HepG2 (cell line): ENCODE data around the gene ESR1. TPM values are rescaled to one million over a fixed set of nuclear protein-coding genes. Genes with fewer than 3 reads are reported as not detected.

ENCODE experiments used
- ATAC-seq: fragments of 200-7000 bp; cut with Tn5 transposase; 3 replicates; pipeline ENCODE4 v1.9.1; 2020; ENCODE audit warnings: mild to moderate bottlenecking, moderate library complexity
- BruUV-seq: library from RNA; stranded (reverse); fragments of 400-500 nt; replicated peaks from 2 replicates; lab custom pipeline; 2021; lab: Mats Ljungman, UMichigan
- CTCF ChIA-PET: fragments of 300-600 bp; formaldehyde crosslinking; extraction: SDS; loops from one replicate; lab custom pipeline; 2021; ENCODE audit warnings: low total read pairs, inconsistent platforms, low intra/inter-chr PET ratio; lab: Yijun Ruan, JAX
- POLR2A ChIA-PET: fragments of 350-600 bp; sonication (Branson Sonifier 250); formaldehyde crosslinking; loops from one replicate; lab custom pipeline; 2020; ENCODE audit warnings: antibody characterized with exemption, inconsistent platforms; lab: Yijun Ruan, JAX
- DNase-seq: peaks from one replicate; pipeline ENCODE4 v3.0.0-alpha.2; 2015; ENCODE audit warnings: low spot score
- FAIRE-seq: peaks from 3 replicates; lab custom pipeline; 2011; peaks lifted over from hg19 to GRCh38; lab: Jason Lieb, UNC
- H2AFZ ChIP-seq: one replicate; pipeline ENCODE4 v1.6.1; 2011; ENCODE audit warnings: low read length, inconsistent platforms
- H3K27ac ChIP-seq: fragments of 300-600 bp; 3 replicates; pipeline ENCODE4 v1.8.0; 2011; ENCODE audit warnings: mixed run types, mild to moderate bottlenecking, mixed read lengths, low read length, inconsistent platforms; ENCODE audit not compliant: insufficient read depth; ENCODE audit errors: extremely low read length
- H3K27me3 ChIP-seq, 2 experiments: fragments of 200-600 bp in 1 of 2; 2 replicates in 1 of 2; 3 replicates in 1 of 2; pipeline versions ENCODE4 v1.6.0 to v1.8.0; 2011; ENCODE audit warnings: low read length in 2 of 2, mild to moderate bottlenecking in 2 of 2, moderate library complexity in 2 of 2, inconsistent platforms in 1 of 2; ENCODE audit not compliant: insufficient read depth in 2 of 2, control insufficient read depth in 1 of 2
- H3K36me3 ChIP-seq, 2 experiments: fragments of 200-600 bp in 1 of 2; replicated peaks in 1 of 2; 2 replicates in 1 of 2; 3 replicates in 1 of 2; pipeline versions ENCODE4 v1.5.1 to v1.8.0; 2011; ENCODE audit warnings: low read length in 2 of 2, inconsistent platforms in 1 of 2; ENCODE audit not compliant: insufficient read depth in 2 of 2, control insufficient read depth in 1 of 2
- H3K4me1 ChIP-seq: 2 replicates; pipeline ENCODE4 v1.5.1; 2012; ENCODE audit warnings: low read length, inconsistent platforms; ENCODE audit not compliant: insufficient read depth
- H3K4me2 ChIP-seq: 2 replicates; pipeline ENCODE4 v1.6.0; 2011; ENCODE audit warnings: low read depth, low read length, inconsistent platforms
- H3K4me3 ChIP-seq, 3 experiments: fragments of 200-600 bp in 1 of 3; sonication (generic), shearing (Covaris generic) in 1 of 3; replicated peaks in 1 of 3; 2 replicates each; pipeline ENCODE4 v1.5.1; 2011 to 2016; ENCODE audit warnings: low read length in 3 of 3, inconsistent platforms in 2 of 3, low read depth in 2 of 3, mild to moderate bottlenecking in 2 of 3, control low read depth in 1 of 3, mixed read lengths in 1 of 3; ENCODE audit not compliant: insufficient read depth in 1 of 3
- H3K79me2 ChIP-seq: one replicate; pipeline ENCODE4 v1.6.1; 2011; ENCODE audit warnings: low read length, inconsistent platforms; ENCODE audit not compliant: insufficient read depth
- H3K9ac ChIP-seq: 2 replicates; pipeline ENCODE4 v1.6.0; 2011; ENCODE audit warnings: mild to moderate bottlenecking, low read depth, low read length, inconsistent platforms; ENCODE audit not compliant: insufficient read depth
- H3K9me3 ChIP-seq: 2 replicates; pipeline ENCODE4 v1.5.1; 2012; ENCODE audit warnings: mild to moderate bottlenecking, low read length
- H4K20me1 ChIP-seq: 2 replicates; pipeline ENCODE4 v1.6.0; 2011; ENCODE audit warnings: inconsistent platforms, mild to moderate bottlenecking, low read length, moderate library complexity; ENCODE audit not compliant: insufficient read depth
- HMGXB4 ChIP-seq, 2 experiments: sonication (generic) in 1 of 2; formaldehyde crosslinking in 1 of 2; IDR thresholded peaks; 2 replicates each; pipeline versions ENCODE4 v1.4.0 to v1.6.1; 2018 to 2020; ENCODE audit warnings: missing genetic modification reagents in 2 of 2, borderline replicate concordance in 1 of 2, low read depth in 1 of 2, mild to moderate bottlenecking in 1 of 2, missing biosample characterization in 1 of 2
- ZMYM4 ChIP-seq: sonication (generic); formaldehyde crosslinking; IDR thresholded peaks from 2 replicates; pipeline ENCODE4 v1.8.1; 2023; ENCODE audit warnings: mild to moderate bottlenecking, missing genetic modification reagents
- ZNF407 ChIP-seq: sonication (generic); formaldehyde crosslinking; IDR thresholded peaks from one replicate; pipeline ENCODE4 v1.5.1; 2020; ENCODE audit warnings: mild to moderate bottlenecking, missing genetic modification reagents; ENCODE audit errors: not compliant biosample characterization
- WGBS: methylation state at CpG from one replicate; pipeline ENCODE4 v1.1.6; 2017; ENCODE audit warnings: low lambda C conversion rate; 5-methylcytosine and 5-hydroxymethylcytosine counted together
- in situ Hi-C: cut with HindIII; loops from 2 replicates; pipeline ENCODE4 v1.10.0; 2017; ENCODE audit warnings: low pct_unique_long_range_greater_than_20kb; ENCODE audit not compliant: extremely low pct_ligation_motif_present
- intact Hi-C: fragments of 100-400 bp; cut with micrococcal nuclease; formaldehyde crosslinking; loops from one replicate; pipeline ENCODE4 v1.10.0; 2022; ENCODE audit not compliant: unreplicated experiment
- polyA plus RNA-seq, 8 experiments: library from polyadenylated mRNA; depleted of rRNA in 3 of 8; stranded (reverse) in 7 of 8; unstranded in 1 of 8; fragments of >200 nt; fragmentation: Illumina TruSeq in 4 of 8; extraction: Trizol in 4 of 8; gene quantifications; 2 replicates each; pipeline versions ENCODE4 v1.2.1 to v1.2.3, GENCODE V29; 2011 to 2016; ENCODE audit warnings: low read depth in 4 of 8, missing spikeins in 1 of 8, mixed read lengths in 1 of 8; ENCODE audit not compliant: insufficient read depth in 1 of 8
- total RNA-seq, 5 experiments: library from RNA; depleted of rRNA; stranded (reverse); fragments of >200 nt; fragmentation: Illumina TruSeq; extraction: Trizol; gene quantifications; 2 replicates each; pipeline ENCODE4 v1.2.3, GENCODE V29; 2016; ENCODE audit warnings: low read depth in 1 of 5
- TF ChIP-seq, protein P1 (sequence below): sonication (generic); formaldehyde crosslinking; IDR thresholded peaks from 2 replicates; pipeline ENCODE4 v1.4.0; 2020; ENCODE audit warnings: missing genetic modification reagents
- TF ChIP-seq, protein P2 (sequence below): IDR thresholded peaks from 2 replicates; pipeline ENCODE4 v1.6.1; 2016; ENCODE audit warnings: mild to moderate bottlenecking

Gene ESR1
- total and polyA plus RNA-seq, 2 of the 13 experiments (the other 11 are each of a cell fraction or from before 2014, with no cell fraction given), result not detected

GRCh38 chr6:151763938-151764680 lies 43.4 kb upstream of the ESR1 start:
- Histone ChIP-seq H3K4me1 (no peaks in the 10 kb centered on the region), H3K9ac (no peak overlapping the region), H3K36me3 (no peaks in the 10 kb centered on the region), H3K4me3 (no peak overlapping the region; a peak in 1 of 6 replicates), H4K20me1 (no peaks in the 10 kb centered on the region), H3K27me3 (no peaks in the 10 kb centered on the region), H3K4me2 (peak overlapping the region; percentile 21; the same call in 1 of the 2 replicates), H3K79me2 (no peaks in the 10 kb centered on the region), H2AFZ (no peak overlapping the region), H3K27ac (no peak overlapping the region), H3K9me3 (no peaks in the 10 kb centered on the region)
- ChIA-PET POLR2A (no interaction called here), CTCF (interaction anchor here (1.7 to 3.1 kb wide), 3 partner anchors 116 to 504 kb away, joined by 3 to 28 read pairs (median 15); no protein-coding TSS in a partner anchor)
- in situ Hi-C loops, result loop anchor here (5.0 kb wide), 1 partner anchor 358 kb away; no protein-coding TSS in a partner anchor
- no TSS peak for BruUV-seq
- FAIRE-seq (peak; percentile 82), ATAC-seq (peak; percentile 100), DNase-seq (peak; percentile 46)
- WGBS, result 27% methylated on average over 20 of the region's 20 CpGs
- intact Hi-C loops, result loop anchor here (1.0 to 10.0 kb wide), 2 partner anchors 321 to 360 kb away; no protein-coding TSS in a partner anchor
- TF ChIP-seq ZMYM4 (CRISPR knock-in tag) (peak; percentile 11; the same call in 1 of the 2 replicates), ZNF407 (CRISPR knock-in tag) (peak; percentile 34), HMGXB4 (CRISPR knock-in tag; IDR thresholded peaks at IDR 0.05; ENCODE audit: borderline replicate concordance in 1 of 2, low read depth in 1 of 2) (peak in 1 of 2 experiments; percentile 38; a peak in 2 of 4 replicates)
- TF ChIP-seq, protein P1, sequence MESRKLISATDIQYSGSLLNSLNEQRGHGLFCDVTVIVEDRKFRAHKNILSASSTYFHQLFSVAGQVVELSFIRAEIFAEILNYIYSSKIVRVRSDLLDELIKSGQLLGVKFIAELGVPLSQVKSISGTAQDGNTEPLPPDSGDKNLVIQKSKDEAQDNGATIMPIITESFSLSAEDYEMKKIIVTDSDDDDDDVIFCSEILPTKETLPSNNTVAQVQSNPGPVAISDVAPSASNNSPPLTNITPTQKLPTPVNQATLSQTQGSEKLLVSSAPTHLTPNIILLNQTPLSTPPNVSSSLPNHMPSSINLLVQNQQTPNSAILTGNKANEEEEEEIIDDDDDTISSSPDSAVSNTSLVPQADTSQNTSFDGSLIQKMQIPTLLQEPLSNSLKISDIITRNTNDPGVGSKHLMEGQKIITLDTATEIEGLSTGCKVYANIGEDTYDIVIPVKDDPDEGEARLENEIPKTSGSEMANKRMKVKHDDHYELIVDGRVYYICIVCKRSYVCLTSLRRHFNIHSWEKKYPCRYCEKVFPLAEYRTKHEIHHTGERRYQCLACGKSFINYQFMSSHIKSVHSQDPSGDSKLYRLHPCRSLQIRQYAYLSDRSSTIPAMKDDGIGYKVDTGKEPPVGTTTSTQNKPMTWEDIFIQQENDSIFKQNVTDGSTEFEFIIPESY, result peak; percentile 94
- TF ChIP-seq, protein P2, sequence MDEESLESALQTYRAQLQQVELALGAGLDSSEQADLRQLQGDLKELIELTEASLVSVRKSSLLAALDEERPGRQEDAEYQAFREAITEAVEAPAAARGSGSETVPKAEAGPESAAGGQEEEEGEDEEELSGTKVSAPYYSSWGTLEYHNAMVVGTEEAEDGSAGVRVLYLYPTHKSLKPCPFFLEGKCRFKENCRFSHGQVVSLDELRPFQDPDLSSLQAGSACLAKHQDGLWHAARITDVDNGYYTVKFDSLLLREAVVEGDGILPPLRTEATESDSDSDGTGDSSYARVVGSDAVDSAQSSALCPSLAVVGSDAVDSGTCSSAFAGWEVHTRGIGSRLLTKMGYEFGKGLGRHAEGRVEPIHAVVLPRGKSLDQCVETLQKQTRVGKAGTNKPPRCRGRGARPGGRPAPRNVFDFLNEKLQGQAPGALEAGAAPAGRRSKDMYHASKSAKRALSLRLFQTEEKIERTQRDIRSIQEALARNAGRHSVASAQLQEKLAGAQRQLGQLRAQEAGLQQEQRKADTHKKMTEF (CRISPR knock-in tag), result 0 out of 2 replicates have a peak, but pooled peaks have one; percentile 24
